HUES48 (cell line): ENCODE results near the gene CSF2.
"Not testable (repeated sequence)": the region's sequence is repeated elsewhere in the genome, so short reads cannot be mapped to it uniquely, and the experiment has no call there.

Experiments used
- H3K27ac ChIP-seq: one replicate; pipeline ENCODE4 v1.7.0; 2013; ENCODE audit warnings: low read depth, low read length, inconsistent platforms
- H3K27me3 ChIP-seq: 2 replicates; pipeline ENCODE4 v1.6.1; 2013; ENCODE audit warnings: mild to moderate bottlenecking, low read length; ENCODE audit not compliant: control insufficient read depth, insufficient read depth
- H3K36me3 ChIP-seq: 2 replicates; pipeline ENCODE4 v1.6.1; 2013; ENCODE audit warnings: low read length; ENCODE audit not compliant: control insufficient read depth, insufficient read depth
- H3K4me1 ChIP-seq: 2 replicates; pipeline ENCODE4 v1.6.1; 2013; ENCODE audit warnings: mild to moderate bottlenecking, low read length; ENCODE audit not compliant: control insufficient read depth, insufficient read depth
- H3K4me3 ChIP-seq: 2 replicates; pipeline ENCODE4 v1.5.1; 2013; ENCODE audit warnings: mild to moderate bottlenecking, low read depth, low read length
- H3K9ac ChIP-seq: 2 replicates; pipeline ENCODE4 v1.6.1; 2013; ENCODE audit warnings: mild to moderate bottlenecking, low read depth, low read length, moderate library complexity
- H3K9me3 ChIP-seq: 2 replicates; pipeline ENCODE4 v1.6.1; 2013; ENCODE audit warnings: low read length; ENCODE audit not compliant: control insufficient read depth, insufficient read depth

Gene CSF2

GRCh38 chr5:132115375-132115774, 41.8 kb downstream of the CSF2 start:
- Histone ChIP-seq H3K27me3 (no peaks in the 10 kb centered on the region), H3K36me3 (no peaks in the 10 kb centered on the region), H3K27ac (no peak overlapping the region), H3K9ac (no peak overlapping the region), H3K4me3 (no peak overlapping the region), H3K4me1 (no peaks in the 10 kb centered on the region), H3K9me3 (no peaks in the 10 kb centered on the region)

DNA sequence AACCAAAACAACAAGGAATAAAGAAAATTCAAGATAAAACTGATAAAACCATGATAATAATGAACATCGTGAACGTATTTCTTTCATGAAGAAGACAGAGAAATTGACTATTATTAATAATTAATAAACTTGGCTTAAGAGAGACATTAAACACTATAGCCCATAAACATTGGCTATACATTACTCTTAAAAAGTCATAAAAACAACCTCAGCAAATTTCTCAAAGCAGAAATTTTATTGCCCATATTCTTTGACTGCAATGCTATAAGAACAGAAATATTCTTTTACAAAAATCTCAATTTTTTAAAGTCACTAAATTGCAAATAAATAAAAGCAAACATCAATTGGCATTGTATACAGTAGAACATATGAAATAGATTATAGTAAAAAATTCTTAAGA, 42.5 kb downstream of the CSF2 start:
- no peak overlapping the region for H3K27ac ChIP-seq
- no peaks in the 10 kb centered on the region for H3K4me1 ChIP-seq
- no peaks in the 10 kb centered on the region for H3K36me3 ChIP-seq
- H3K27me3 ChIP-seq, result no peaks in the 10 kb centered on the region
- H3K9ac ChIP-seq, result no peak overlapping the region
- no peak overlapping the region for H3K4me3 ChIP-seq
- H3K9me3 ChIP-seq, result no peaks in the 10 kb centered on the region

DNA sequence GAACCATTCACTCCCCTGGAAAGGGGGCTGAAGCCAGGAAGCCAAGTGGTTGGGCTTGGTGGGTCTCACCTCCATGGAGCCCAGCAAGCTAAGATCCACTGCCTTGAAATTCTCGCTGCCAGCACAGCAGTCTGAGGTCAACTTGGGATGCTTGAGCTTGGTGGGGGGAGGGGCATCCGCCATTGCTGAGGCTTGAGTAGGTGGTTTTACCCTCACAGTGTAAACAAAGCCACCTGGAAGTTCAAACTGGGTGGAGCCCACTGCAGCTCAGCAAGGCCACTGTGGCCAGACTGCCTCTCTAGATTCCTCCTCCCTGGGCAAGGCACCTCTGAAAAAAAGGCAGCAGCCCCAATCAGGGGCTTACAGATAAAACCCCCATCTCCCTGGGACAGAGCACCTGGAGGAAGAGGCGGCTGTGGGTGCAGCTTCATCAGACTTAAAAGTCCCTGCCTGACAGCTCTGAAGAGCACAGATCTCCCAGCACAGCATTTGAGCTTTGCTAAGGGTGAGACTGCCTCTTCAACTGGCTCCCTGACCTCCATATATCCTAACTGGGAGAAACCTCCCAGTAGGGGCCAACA, 43.4 kb downstream of the CSF2 start:
- H3K27me3 ChIP-seq, H3K27ac ChIP-seq, H3K4me1 ChIP-seq, H3K36me3 ChIP-seq, H3K9ac ChIP-seq, H3K9me3 ChIP-seq, H3K4me3 ChIP-seq: not testable (repeated sequence)

DNA sequence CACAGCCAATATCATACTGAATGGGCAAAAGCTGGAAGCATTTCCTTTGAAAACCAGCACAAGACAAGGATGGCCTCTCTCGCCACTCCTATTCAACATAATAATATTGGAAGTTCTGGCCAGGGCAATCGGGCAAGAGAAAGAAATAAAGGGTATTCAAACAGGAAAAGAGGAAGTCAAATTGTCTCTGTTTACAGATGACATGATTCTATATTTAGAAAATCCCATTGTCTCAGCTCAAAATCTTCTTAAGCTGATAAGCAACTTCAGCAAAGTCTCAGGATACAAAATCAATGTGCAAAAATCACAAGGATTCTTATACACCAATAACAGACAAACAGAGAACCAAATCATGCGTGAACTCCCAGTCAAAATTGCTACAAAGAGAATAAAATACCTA, 47.1 kb downstream of the CSF2 start:
- not testable (repeated sequence) for H3K9me3 ChIP-seq, H3K36me3 ChIP-seq, H3K4me1 ChIP-seq, H3K4me3 ChIP-seq, H3K27me3 ChIP-seq, H3K9ac ChIP-seq, H3K27ac ChIP-seq

DNA sequence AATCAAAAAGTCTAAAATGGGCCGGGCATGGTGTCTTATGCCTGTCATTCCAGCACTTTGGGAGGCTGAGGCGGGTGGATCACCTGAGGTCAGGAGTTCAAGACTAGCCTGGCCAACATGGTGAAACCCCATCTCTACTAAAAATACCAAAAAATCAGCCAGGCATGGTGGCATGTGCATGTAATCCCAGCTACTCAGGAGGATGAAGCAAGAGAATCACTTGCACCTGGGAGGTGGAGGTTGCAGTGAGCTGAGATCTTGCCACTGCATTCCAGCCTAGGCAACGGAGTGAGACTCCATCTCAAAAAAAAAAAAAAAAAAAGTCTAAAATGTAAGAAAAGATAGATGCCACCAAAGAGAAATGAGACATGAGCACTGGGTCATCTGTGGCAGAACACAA, 49.4 kb downstream of the CSF2 start:
- not testable (repeated sequence) for H3K9me3 ChIP-seq, H3K36me3 ChIP-seq, H3K27me3 ChIP-seq, H3K4me1 ChIP-seq, H3K9ac ChIP-seq, H3K27ac ChIP-seq, H3K4me3 ChIP-seq

DNA sequence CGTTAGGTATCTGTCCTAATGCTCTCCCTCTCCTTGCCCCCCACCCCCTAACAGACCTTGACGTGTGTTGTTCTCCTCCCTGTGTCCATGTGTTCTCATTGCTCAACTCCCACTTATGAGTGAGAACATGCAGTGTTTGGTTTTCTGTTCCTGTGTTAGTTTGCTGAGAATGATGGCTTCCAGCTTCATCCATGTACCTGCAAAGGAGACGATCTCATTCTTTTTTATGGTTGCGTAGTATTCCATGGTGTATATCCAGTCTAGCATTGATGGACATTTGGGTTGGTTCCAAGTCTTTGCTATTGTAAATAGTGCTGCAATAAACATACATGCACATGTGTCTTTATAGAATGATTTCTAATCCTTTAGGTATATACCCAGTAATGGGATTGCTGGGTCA, 50.0 kb downstream of the CSF2 start:
- not testable (repeated sequence) for H3K9me3 ChIP-seq, H3K9ac ChIP-seq, H3K4me3 ChIP-seq, H3K36me3 ChIP-seq, H3K27me3 ChIP-seq, H3K4me1 ChIP-seq, H3K27ac ChIP-seq
